Measurements from ENCODE around the gene APOC4.

- TF ChIP-seq, protein P1, sequence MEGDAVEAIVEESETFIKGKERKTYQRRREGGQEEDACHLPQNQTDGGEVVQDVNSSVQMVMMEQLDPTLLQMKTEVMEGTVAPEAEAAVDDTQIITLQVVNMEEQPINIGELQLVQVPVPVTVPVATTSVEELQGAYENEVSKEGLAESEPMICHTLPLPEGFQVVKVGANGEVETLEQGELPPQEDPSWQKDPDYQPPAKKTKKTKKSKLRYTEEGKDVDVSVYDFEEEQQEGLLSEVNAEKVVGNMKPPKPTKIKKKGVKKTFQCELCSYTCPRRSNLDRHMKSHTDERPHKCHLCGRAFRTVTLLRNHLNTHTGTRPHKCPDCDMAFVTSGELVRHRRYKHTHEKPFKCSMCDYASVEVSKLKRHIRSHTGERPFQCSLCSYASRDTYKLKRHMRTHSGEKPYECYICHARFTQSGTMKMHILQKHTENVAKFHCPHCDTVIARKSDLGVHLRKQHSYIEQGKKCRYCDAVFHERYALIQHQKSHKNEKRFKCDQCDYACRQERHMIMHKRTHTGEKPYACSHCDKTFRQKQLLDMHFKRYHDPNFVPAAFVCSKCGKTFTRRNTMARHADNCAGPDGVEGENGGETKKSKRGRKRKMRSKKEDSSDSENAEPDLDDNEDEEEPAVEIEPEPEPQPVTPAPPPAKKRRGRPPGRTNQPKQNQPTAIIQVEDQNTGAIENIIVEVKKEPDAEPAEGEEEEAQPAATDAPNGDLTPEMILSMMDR (IDR thresholded peaks at IDR 0.05), result no peak
- TF ChIP-seq REST (IDR thresholded peaks at IDR 0.05; ENCODE audit: insufficient read depth in 1 of 2, low read depth in 2 of 2, low read length in 1 of 2) (no peak), POLR2AphosphoS5 (IDR thresholded peaks at IDR 0.05; ENCODE audit: low read depth, low read length) (no peak)
Measured at GRCh38 chr19:44992336-44993163, 50.5 kb downstream of the APOC4 start.

Measured in Panc1 (cell line).